GM21360 (cell line): ENCODE results near the gene UBA52.
A peak's percentile ranks its signal among the peaks of the same experiment; 100 is the strongest.
"Not testable (repeated sequence)": the region's sequence is repeated elsewhere in the genome, so short reads cannot be mapped to it uniquely, and the experiment has no call there.

Experiments
- ATAC-seq: cut with Tn5 transposase; IDR thresholded peaks from one replicate; pipeline ENCODE4 v1.9.1; 2021; ENCODE audit warnings: mild to moderate bottlenecking, moderate library complexity; ENCODE audit not compliant: unreplicated experiment

UBA52 gene

DNA sequence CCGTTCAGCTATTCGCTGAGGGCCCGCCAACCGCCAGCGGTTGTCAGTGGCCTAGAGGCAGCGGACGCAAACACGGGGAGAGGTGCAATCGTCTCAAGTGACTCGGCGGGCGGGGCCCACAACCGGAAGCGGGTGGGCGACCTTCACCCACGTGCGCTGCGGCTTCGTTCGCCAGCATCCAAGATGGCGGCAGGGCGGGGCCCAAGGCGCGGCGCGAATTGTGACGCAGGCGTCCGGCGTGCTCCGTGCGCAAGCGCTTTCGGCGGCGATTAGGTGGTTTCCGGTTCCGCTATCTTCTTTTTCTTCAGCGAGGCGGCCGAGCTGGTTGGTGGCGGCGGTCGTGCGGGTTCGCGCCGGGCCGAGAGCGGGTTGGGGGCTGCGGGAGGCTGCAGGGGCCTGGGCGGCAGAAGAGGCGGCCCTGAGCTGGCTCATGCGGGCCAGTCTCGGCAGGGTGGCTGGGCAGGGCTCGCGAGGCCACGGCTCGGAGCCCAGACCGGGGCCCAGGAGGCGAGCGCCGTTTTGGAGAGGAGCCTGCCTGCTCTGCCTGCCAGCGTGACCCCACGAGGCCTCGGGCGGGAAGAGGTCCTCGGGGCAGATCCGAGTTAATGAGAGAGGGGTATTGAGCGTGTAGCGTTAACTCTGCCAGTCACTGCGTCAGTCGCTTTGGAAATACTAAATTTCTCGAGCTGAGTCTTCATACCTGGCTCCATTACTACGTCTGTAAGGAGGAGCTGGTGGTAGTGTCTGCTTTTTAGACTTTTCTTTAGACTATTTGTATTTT, at the start of gene UBA52:
UBA52 (plus strand) TSS at position 294 of the 781 bp plus-strand sequence. CDS start 1,444 bp downstream, outside the sequence.
- peak; percentile 85 for ATAC-seq

GRCh38 chr19:18522124-18522861, 49.4 kb upstream of the UBA52 start:
- ATAC-seq: peak; percentile 82

DNA sequence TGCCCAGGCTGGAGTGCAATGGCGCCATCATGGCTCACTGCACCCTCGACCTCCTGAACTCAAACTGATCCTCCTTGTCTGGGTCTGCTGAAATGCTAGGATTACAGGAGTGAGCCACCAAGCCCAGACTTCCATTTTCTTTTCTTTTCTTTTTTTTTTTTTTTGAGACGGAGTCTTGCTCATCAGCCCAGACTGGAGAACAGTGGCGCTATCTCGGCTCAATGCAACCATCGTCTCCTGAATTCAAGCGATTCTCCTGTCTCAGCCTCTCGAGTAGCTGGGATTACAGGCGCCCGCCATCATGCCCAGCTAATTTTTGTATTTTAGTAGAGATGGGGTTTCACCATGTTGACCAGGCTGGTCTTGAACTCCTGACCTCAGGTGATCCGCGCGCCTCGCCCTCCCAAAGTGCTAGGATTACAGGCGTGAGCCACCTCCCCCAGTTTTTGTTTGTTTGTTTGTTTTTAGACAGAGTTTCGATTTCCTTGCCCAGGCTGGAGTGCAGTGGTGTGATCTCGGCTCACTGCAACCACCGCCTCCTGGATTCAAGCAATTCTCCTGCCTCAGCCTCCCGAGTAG, 48.7 kb upstream of the UBA52 start:
- not testable (repeated sequence) for ATAC-seq

DNA sequence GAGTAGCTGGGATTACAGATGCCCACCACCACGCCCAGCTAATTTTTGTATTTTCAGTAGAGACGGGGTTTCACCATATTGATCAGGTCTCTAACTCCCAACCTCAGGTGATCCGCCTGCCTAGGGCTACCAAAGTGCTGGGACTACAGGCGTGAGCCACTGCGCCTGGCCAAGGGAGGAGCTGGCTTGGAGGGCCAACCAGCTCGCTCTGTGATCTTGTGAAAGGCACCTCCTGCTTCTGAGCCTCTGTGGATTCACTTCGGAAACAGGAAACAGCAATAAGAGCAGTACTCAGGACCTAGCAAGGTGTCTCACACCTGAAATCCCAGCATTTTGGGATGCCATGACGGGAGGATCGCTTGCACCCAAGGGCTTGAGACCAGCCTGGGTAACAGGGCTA, 47.8 kb upstream of the UBA52 start:
- no peak for ATAC-seq

- ATAC-seq: no peak
Measured at GRCh38 chr19:18526316-18526715, 45.3 kb upstream of the UBA52 start.

DNA sequence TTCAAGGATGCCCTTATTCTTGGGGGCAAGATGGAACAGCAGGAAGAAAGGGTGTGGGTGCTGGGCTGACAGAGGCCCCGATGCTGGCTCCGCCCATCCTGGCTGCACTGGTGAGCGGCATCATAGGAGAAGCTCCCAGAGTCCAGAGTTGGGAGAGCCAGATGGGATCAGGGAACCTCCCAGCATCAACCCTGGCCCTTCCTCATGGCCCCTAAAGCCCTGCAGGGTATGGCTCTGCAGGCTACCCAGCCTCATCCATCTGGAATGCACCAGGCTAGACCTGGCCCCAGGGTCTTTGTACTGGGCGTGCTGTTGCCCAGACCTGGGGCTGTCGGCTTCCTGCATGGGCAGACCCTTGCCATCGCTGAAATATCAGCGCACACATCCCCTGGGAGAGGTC, 41.9 kb upstream of the UBA52 start:
- ATAC-seq: no peak

DNA sequence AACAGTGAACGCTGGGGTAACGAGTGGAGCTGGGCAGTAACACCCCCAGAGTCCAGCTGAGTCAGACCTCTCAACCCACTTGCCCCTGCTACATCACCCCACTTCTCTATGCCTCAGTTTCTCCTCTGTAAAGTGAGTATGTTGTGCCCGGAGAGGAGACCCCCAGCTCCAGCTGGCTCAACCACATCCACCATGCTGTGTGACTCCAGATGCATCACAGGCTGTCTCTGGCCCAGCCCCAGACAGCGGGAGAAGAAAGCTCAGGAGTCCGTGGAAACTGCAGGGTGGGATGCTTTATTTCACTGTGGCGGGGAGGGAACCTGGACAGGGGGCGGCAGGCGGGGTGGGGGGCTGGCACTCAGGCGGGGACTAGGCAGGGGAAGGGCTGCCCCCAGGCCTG, 40.2 kb upstream of the UBA52 start:
- ATAC-seq: no peak

GRCh38 chr19:18532168-18532890, 39.3 kb upstream of the UBA52 start:
- no peak for ATAC-seq

DNA sequence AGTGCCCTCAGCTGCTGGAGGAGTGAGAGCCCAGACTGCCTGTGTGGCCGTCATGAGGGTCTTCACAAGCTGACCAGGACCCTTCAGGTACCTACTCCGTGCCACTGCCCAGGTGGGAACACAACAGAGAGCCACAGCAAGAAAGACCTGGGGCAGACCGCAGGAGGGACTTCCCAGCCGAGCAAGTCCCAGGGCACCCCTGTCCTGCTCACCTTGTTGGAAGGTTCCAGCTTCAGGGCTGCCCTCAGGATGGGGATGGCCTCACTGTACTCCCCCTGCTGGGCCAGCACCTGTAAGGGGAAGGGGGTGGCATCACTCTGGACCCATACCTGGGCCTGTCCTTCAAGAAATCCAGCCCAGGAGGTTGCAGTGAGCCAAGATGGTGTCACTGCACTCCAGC, 38.6 kb upstream of the UBA52 start:
- no peak for ATAC-seq

DNA sequence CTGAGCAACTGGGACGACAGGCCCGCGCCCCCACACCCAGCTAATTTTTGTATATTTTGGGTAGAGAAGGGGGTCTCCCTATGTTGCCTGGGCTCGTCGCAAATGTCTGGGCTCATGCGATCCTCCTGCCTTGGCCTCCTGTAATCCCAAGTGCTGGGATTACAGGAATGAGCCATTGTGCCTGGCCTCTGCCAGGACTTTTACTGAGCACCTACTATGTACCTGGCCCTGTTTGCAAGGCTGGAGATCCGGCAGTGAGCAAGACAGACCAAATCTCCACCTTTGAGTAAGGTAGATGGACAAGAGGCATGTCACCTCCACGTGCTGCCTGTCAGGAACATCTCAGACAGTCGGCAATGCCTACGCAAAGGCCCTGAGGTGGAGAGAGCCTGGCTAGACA, 35.2 kb upstream of the UBA52 start:
- ATAC-seq: no peak

GRCh38 chr19:18537431-18537830, 34.2 kb upstream of the UBA52 start:
- ATAC-seq: no peak

- no peak for ATAC-seq
Measured at GRCh38 chr19:18538115-18538514, 33.5 kb upstream of the UBA52 start.

GRCh38 chr19:18539372-18539771, 32.3 kb upstream of the UBA52 start:
- no peak for ATAC-seq

- not testable (repeated sequence) for ATAC-seq
Measured at GRCh38 chr19:18540200-18540599, 31.5 kb upstream of the UBA52 start.

DNA sequence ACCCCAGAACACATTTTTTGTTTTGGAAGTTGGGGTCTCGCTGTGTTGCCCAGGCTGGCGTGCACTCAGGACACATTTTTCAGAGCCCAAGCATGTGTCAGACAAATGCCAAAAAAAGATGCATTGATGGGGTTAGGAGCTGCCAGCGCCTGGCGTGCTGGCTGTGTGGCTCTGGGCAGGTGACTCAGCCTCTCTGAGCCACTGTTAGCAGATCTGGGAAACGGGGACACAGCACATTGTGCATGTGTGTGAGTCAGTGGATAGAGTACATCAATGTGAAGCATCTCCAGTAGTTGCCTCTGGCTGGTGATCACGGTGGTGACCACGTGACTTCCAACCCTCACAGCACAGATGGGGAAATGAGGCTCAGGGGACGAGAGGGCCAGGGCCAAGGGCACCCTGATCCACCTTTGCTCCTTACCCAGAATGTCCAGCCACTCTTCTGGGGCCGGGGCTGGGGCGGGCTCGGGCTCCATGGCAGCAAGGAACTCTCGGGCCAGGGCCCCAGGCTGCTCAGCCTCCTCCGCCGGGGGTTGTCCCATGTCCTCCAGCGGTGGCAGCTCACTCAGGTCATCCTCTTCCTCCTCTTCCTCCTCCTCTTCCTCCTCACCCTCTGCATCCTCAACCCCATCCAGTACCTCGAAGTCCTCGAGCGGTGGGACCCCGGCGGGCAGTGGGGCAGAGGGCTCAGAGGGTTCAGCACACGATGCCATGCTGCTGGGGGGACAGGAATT, 30.2 kb upstream of the UBA52 start:
- ATAC-seq: no peak

DNA sequence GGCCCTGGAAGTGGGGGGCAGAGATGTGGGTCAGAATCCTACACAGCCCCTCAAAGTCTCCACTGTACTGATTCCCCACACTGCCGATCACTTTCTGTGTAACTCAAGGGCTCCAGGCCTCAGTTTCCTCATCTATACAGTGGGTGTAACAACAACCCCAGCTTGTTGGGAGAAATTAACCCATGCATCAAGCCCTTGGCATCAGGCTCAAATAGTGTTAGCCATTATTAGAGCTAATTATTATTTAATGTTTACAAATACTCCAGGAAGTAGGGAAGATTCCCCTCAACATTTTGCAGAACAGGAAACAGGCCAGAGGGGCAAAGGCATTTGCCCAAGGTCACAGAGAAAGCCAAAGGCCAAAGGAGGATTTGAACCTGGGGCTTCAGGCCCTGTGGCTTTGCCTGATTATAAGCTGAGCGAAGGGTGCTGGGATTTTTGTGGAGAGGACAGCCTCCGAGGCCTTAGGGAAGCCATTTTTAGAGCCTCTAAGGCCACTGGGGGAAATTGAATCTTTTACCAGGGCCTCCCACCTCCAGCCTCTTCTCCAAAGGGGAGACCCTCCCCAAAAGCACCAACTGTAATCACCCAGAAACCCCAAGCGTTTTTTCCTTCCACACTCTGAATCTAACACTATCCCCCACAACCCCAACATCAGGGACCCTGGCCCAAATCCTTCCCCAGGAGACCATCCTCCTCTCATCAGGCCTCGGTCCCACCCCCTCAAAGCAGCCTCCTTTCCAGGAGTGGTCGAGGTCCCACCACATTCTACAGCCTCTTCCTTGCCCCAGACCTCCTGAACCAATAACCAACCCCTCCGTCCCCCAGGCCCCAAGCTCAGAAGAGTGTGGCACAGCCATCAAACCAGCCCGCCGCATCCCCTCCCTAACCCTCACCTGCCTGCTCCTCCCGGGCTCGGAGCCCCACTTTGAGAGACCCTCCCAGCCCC, 29.4 kb upstream of the UBA52 start:
- no peak for ATAC-seq

DNA sequence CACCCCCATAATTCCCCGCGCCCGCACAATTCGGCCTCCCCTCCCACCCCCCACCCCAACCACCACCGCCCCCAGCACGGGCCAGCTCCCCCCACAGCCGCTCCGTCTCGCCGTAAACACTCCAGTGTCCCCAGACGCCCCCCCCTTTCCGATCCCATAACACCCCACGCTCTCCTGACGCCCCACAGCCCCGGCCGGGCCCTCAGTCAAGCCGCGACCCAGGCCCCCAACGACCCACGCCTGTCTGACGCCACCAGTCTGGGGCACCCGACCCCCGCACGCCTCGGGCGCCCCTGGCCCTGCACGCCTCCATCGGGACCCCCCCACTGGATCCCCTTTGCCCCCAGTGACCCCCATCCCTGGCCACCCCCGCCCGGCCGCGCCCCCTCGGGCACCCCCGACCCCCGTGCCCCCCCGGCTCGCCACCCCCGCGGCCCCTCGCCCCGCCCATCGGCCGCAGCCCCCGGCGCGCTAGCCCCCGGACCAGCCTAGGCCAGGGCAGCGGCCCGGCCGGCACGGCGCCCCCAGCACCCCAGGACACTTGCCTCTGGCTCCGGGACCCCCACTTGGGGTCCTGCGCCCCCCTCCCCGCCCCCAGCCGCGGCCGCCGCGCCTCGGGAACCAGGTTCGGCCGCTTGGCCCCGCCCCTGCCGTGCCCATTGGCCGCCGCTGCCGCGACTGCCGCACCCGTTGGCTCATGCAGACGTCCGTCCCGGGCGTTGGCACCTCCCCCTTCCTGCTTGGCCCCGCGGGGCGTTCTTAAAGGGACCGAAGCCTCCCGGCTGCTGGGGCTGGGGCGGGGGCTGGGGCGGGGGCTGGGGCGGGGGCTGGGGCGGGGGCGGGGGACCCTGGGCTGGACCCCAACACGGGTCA, 28.5 kb upstream of the UBA52 start, which contains the start of gene FKBP8:
FKBP8 (minus strand) TSS at position 633 of the 873 bp plus-strand sequence. CDS start 1,603 bp downstream, outside the sequence.
- ATAC-seq: peak; percentile 77

GRCh38 chr19:18543814-18544475, 27.7 kb upstream of the UBA52 start:
- ATAC-seq: peak; percentile 50
